HEK293T (cell line): ENCODE results near the gene PDILT.
"Not testable (repeated sequence)": the region's sequence is repeated elsewhere in the genome, so short reads cannot be mapped to it uniquely, and the experiment has no call there.

Source experiments
- ARNT ChIP-seq: fragments of 450-650 bp; IDR thresholded peaks from 2 replicates; pipeline ENCODE4 v1.6.1; 2017; ENCODE audit warnings: mild to moderate bottlenecking
- BHLHE40 ChIP-seq: fragments of 450-650 bp; IDR thresholded peaks from 2 replicates; pipeline ENCODE4 v1.6.1; 2016; ENCODE audit warnings: mild to moderate bottlenecking, moderate library complexity, borderline replicate concordance
- CTBP1 ChIP-seq: fragments of 450-650 bp; IDR thresholded peaks from 2 replicates; pipeline ENCODE4 v1.6.1; 2016; ENCODE audit warnings: borderline replicate concordance
- ELF4 ChIP-seq: fragments of 450-650 bp; IDR thresholded peaks from 2 replicates; pipeline ENCODE4 v1.6.1; 2017; ENCODE audit warnings: antibody characterized with exemption
- FOXA1 ChIP-seq: fragments of 450-650 bp; IDR thresholded peaks from 2 replicates; pipeline ENCODE4 v1.6.1; 2016; ENCODE audit warnings: mild to moderate bottlenecking
- FOXK2 ChIP-seq: fragments of 450-650 bp; IDR thresholded peaks from 2 replicates; pipeline ENCODE4 v1.6.1; 2016; ENCODE audit warnings: mild to moderate bottlenecking
- FOXM1 ChIP-seq: fragments of 450-650 bp; IDR thresholded peaks from 2 replicates; pipeline ENCODE4 v1.6.1; 2017; ENCODE audit warnings: mild to moderate bottlenecking, borderline replicate concordance
- HDGF ChIP-seq: fragments of 450-650 bp; IDR thresholded peaks from 2 replicates; pipeline ENCODE4 v1.6.1; 2017; ENCODE audit warnings: antibody characterized with exemption, borderline replicate concordance
- L3MBTL2 ChIP-seq: fragments of 450-650 bp; conservative IDR thresholded peaks from 2 replicates; pipeline ENCODE4 v1.6.1; 2016; ENCODE audit warnings: mild to moderate bottlenecking
- LEF1 ChIP-seq: fragments of 450-650 bp; IDR thresholded peaks from 2 replicates; pipeline ENCODE4 v1.6.1; 2017; ENCODE audit warnings: mild to moderate bottlenecking, borderline replicate concordance
- NFRKB ChIP-seq: fragments of 450-650 bp; IDR thresholded peaks from 2 replicates; pipeline ENCODE4 v1.6.1; 2016; ENCODE audit warnings: mild to moderate bottlenecking, moderate library complexity
- SP1 ChIP-seq: fragments of 450-650 bp; IDR thresholded peaks from 2 replicates; pipeline ENCODE4 v1.6.1; 2017
- SUZ12 ChIP-seq: fragments of 450-650 bp; IDR thresholded peaks from 2 replicates; pipeline ENCODE4 v1.6.1; 2016; ENCODE audit warnings: mild to moderate bottlenecking
- TARDBP ChIP-seq: fragments of 450-650 bp; IDR thresholded peaks from 2 replicates; pipeline ENCODE4 v1.6.1; 2016

- TF ChIP-seq HDGF, TARDBP, ELF4, SP1, L3MBTL2, BHLHE40, ARNT, CTBP1, SUZ12, FOXM1, NFRKB, FOXK2, FOXA1, LEF1: not testable (repeated sequence)
These were observed 42.3 kb upstream of the PDILT start for GRCh38 chr16:20446652-20447393.
